Brain microvascular endothelial cell (primary cell): Measurements from ENCODE around the gene LRRC4.
A peak's percentile ranks its signal among the peaks of the same experiment; 100 is the strongest.

Experiments
- DNase-seq: peaks from one replicate; pipeline ENCODE4 v3.0.0-alpha.2; 2020
- H3K27ac ChIP-seq: fragments of 250-450 bp; sonication (Bioruptor Pico); 2 replicates; pipeline ENCODE4 v1.5.1; 2020; ENCODE audit warnings: mild to moderate bottlenecking, moderate library complexity
- H3K27me3 ChIP-seq: fragments of 250-450 bp; sonication (Bioruptor Pico); replicated peaks from 2 replicates; pipeline ENCODE4 v1.5.1; 2020; ENCODE audit warnings: mild to moderate bottlenecking
- H3K36me3 ChIP-seq: fragments of 250-450 bp; sonication (Bioruptor Pico); replicated peaks from 2 replicates; pipeline ENCODE4 v1.5.1; 2020; ENCODE audit warnings: mild to moderate bottlenecking
- H3K4me3 ChIP-seq: 2 replicates; pipeline ENCODE4 v1.5.1; 2011; ENCODE audit warnings: low read depth, mild to moderate bottlenecking, control low read depth, low read length, moderate library complexity
- in situ Hi-C: cut with HindIII; loops from 2 replicates; pipeline ENCODE4 v1.10.0; 2017; ENCODE audit warnings: low sequenced_read_pairs, low pct_ligation_motif_present
- TF ChIP-seq, protein P1 (sequence below): IDR thresholded peaks from 2 replicates; pipeline ENCODE4 v1.5.1; 2011; ENCODE audit warnings: low read depth, mild to moderate bottlenecking, moderate library complexity, low read length, control low read depth, inconsistent platforms; ENCODE audit errors: missing control alignments

Gene LRRC4

GRCh38 chr7:128034825-128035224 lies 3.6 kb upstream of the LRRC4 start:
- TF ChIP-seq, protein P1, sequence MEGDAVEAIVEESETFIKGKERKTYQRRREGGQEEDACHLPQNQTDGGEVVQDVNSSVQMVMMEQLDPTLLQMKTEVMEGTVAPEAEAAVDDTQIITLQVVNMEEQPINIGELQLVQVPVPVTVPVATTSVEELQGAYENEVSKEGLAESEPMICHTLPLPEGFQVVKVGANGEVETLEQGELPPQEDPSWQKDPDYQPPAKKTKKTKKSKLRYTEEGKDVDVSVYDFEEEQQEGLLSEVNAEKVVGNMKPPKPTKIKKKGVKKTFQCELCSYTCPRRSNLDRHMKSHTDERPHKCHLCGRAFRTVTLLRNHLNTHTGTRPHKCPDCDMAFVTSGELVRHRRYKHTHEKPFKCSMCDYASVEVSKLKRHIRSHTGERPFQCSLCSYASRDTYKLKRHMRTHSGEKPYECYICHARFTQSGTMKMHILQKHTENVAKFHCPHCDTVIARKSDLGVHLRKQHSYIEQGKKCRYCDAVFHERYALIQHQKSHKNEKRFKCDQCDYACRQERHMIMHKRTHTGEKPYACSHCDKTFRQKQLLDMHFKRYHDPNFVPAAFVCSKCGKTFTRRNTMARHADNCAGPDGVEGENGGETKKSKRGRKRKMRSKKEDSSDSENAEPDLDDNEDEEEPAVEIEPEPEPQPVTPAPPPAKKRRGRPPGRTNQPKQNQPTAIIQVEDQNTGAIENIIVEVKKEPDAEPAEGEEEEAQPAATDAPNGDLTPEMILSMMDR: no peak
- H3K27ac ChIP-seq: no peak overlapping the region
- in situ Hi-C loops: no loop called here
- DNase-seq: no peak
- H3K36me3 ChIP-seq: peaks cover 3% of the 10 kb centered on the region
- no peak overlapping the region for H3K4me3 ChIP-seq
- H3K27me3 ChIP-seq: no peaks in the 10 kb centered on the region

GRCh38 chr7:128033246-128033645 lies 2.0 kb upstream of the LRRC4 start:
- no peak overlapping the region for H3K4me3 ChIP-seq
- TF ChIP-seq, protein P1: no peak

DNA sequence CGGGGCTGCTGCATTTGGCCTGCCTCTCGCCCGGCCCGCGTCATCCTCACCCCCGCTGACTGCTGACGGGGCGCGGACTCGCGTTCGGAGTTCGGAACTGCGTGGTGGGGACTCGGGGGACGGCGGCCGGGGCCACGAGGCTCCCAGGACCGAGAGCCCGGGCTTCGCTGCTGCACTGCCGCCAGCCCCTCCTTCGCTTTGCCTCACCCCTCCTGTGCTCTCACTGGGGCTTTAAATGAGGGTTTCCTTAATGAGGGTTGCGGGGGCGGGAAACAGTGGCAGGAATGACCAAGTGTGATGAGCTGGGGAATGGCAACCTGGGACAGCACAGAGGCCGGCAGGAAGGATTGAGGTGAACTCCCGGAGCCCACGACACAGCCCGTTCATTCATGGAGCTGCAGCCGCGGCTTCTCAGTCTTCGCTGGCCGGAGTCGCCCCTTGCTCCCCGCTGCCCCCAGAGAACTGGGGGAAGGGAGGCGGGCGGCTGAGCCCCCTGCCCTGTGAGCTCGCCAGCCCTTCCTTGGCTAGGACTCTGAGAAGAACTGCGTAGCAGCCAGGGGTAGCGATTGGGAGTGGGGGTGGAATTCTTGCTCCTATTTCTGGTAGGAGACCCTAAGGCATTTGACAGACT lies 1.5 kb upstream of the LRRC4 start:
- Histone ChIP-seq H3K27me3 (no peaks in the 10 kb centered on the region), H3K36me3 (peaks cover 6% of the 10 kb centered on the region), H3K4me3 (peak overlapping the region; percentile 45), H3K27ac (peak overlapping the region; percentile 25)
- in situ Hi-C loops: no loop called here
- no peak for DNase-seq
- TF ChIP-seq, protein P1: no peak

More at GRCh38 chr7:128033246-128033645, 2.0 kb upstream of the LRRC4 start:
- Histone ChIP-seq H3K27ac (no peak overlapping the region), H3K27me3 (no peaks in the 10 kb centered on the region), H3K36me3 (peaks cover 6% of the 10 kb centered on the region)
- no peak for DNase-seq
- in situ Hi-C loops: no loop called here

- H3K27ac ChIP-seq: peak overlapping the region; percentile 25
- TF ChIP-seq, protein P1: peak; percentile 30
- no peaks in the 10 kb centered on the region for H3K27me3 ChIP-seq
- peak overlapping the region; percentile 45 for H3K4me3 ChIP-seq
- H3K36me3 ChIP-seq: peaks cover 6% of the 10 kb centered on the region
- peak; percentile 88 for DNase-seq
- in situ Hi-C loops: no loop called here
Observed at GRCh38 chr7:128031901-128032604, 816 bp upstream of the LRRC4 start.

DNA sequence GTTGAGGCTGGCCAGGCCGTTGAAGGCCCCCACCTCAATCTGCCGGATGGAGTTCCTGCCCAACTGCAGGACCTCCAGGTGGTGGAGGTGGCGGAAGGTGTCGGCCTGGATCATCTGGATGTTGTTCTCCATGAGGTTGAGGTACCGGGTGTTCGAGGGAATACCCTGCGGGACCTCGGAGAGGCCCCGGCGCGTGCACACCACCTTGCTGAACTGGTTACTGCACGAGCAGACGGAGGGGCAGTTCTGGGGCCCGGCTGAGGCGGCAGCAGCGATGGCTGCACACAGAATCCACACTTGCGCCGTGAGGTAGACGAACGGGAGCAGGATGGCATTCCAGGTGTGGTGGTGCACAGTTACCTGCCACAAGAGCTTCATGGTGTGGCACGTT lies 979 bp downstream of the LRRC4 start:
- no peak for DNase-seq

More for the DNA sequence above, 979 bp downstream of the LRRC4 start:
- Histone ChIP-seq H3K27ac (no peak overlapping the region), H3K4me3 (no peak overlapping the region), H3K27me3 (no peaks in the 10 kb centered on the region), H3K36me3 (peaks cover 3% of the 10 kb centered on the region)
- in situ Hi-C loops: no loop called here
- TF ChIP-seq, protein P1: no peak
